ENCODE data around the gene CTBP1.

GRCh38 chr4:1240721-1241465, 8.0 kb downstream of the CTBP1 start:
- TF ChIP-seq CTCF (IDR thresholded peaks at IDR 0.05) (no peak), EZH2 (IDR thresholded peaks at IDR 0.05; ENCODE audit: borderline replicate concordance, insufficient read depth, low read depth, low read length, poor library complexity, severe bottlenecking) (no peak)
